Measurements from ENCODE around the gene ZNF157.
A peak's percentile ranks its signal among the peaks of the same experiment; 100 is the strongest.

The ZNF157 gene

DNA sequence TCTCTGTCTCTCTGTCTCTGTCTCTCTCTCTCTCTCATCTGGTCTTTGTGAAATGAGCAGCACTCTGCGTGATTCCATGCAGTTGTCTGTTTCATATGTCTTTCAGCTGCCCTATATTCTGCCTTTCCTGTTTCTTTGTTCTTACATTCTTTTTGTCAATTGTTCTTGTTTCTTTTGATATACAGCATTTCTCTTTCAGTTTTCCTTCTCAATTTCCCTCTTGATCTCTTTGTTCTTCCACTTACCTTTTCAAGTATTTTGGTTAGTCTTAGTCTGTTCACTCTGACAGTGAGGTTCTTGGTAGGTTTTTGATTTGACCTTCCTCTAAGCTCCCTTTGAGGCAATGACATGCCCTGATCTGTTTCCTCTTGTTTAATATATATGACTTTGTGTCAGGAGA lies 20.4 kb downstream of the ZNF157 start:
- Mint-ChIP-seq H3K4me1 (ENCODE audit: low read depth) (peaks cover 24% of the 10 kb centered on the region), H3K27ac (no peak overlapping the region), H3K36me3 (ENCODE audit: low read depth) (no peaks in the 10 kb centered on the region), H3K4me3 (peak overlapping the region; percentile 0), H3K9me3 (no peaks in the 10 kb centered on the region), H3K27me3 (peaks cover 33% of the 10 kb centered on the region)
- DNase-seq: no peak

DNA sequence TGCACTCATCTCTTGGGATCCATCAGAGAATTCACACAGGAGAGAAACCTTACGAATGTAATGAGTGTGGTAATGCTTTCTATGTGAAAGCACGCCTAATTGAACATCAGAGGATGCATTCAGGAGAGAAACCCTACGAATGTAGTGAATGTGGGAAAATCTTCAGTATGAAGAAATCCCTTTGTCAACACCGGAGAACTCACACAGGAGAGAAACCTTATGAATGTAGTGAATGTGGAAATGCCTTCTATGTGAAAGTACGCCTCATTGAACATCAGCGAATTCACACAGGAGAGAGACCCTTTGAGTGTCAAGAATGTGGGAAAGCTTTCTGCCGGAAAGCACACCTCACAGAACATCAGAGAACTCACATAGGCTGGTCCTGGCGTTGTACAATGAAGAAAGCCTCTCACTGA lies 42.8 kb downstream of the ZNF157 start:
- H3K27ac Mint-ChIP-seq: no peak overlapping the region
- no peak for DNase-seq

DNA sequence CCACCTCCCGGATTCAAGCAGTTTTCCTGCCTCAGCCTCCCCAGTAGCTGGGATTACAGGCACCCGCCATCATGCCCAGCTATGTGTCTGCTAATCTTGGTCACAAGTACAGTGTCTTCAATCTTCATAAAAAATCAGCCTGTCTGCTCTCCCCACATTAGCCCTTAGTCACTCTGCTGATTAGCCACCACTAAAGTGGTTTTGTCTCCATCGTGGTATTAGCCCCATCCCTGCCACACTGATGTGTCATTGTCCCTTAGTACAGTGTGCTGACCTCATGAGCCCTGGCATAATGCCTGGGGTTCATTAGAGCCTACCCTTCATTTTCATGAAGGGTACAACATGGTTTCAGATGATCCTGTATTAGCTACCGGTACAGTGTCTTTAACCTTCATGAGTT lies 49.9 kb downstream of the ZNF157 start:
- Mint-ChIP-seq H3K27ac (no peak overlapping the region), H3K4me1 (ENCODE audit: low read depth) (no peaks in the 10 kb centered on the region), H3K27me3 (peaks cover 30% of the 10 kb centered on the region), H3K4me3 (no peak overlapping the region), H3K9me3 (peaks cover 16% of the 10 kb centered on the region), H3K36me3 (ENCODE audit: low read depth) (peaks cover 7% of the 10 kb centered on the region)
- DNase-seq: no peak

More for the DNA sequence above, 42.8 kb downstream of the ZNF157 start:
- Mint-ChIP-seq H3K36me3 (ENCODE audit: low read depth) (peaks cover 55% of the 10 kb centered on the region), H3K9me3 (peaks cover 37% of the 10 kb centered on the region), H3K4me3 (no peak overlapping the region), H3K4me1 (ENCODE audit: low read depth) (no peaks in the 10 kb centered on the region), H3K27me3 (peaks cover 13% of the 10 kb centered on the region)

DNA sequence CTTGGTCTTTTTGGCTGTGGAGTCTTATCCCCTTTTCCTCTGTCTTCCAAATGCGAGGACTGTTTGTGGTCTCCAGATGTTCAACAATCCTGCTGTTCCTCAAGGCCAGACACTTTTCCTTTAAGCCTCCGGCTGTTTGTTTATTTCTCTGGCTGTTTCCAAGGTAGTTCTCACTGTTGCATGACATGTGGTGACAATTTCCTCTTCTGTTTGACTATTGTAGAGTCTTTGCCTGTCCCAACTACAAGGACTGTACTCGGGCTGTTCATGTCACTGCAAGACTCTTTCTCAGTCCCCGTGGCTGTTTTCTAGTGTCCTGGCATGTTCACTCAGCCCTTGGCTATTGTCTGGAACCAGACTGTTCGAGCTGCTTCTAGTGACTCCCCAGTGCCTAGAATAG lies 50.6 kb downstream of the ZNF157 start:
- Mint-ChIP-seq H3K36me3 (ENCODE audit: low read depth) (peaks cover 4% of the 10 kb centered on the region), H3K27me3 (peaks cover 30% of the 10 kb centered on the region), H3K4me3 (no peak overlapping the region), H3K4me1 (ENCODE audit: low read depth) (no peaks in the 10 kb centered on the region), H3K27ac (no peak overlapping the region), H3K9me3 (peaks cover 16% of the 10 kb centered on the region)
- DNase-seq: no peak

DNA sequence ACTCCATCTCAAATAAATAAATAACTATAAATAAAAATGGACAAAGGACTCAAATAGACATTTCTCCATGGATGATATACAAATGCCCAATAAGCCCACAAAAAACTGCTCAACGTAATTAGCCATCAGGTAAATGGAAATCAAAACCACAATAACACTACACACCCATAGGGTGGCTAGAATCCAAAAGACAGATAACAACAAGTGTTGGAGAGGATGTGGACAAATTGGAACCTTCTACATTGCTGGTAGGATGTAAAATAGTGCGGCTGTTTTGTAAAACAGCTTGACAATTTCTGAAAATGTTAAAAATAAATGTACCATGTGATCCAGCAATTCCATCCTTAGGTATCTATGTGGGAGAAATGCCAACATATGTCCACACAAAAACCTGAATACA lies 52.1 kb downstream of the ZNF157 start:
- Mint-ChIP-seq H3K27ac (no peak overlapping the region), H3K4me1 (ENCODE audit: low read depth) (no peaks in the 10 kb centered on the region), H3K27me3 (peaks cover 34% of the 10 kb centered on the region), H3K4me3 (no peak overlapping the region), H3K9me3 (peaks cover 11% of the 10 kb centered on the region), H3K36me3 (ENCODE audit: low read depth) (no peaks in the 10 kb centered on the region)
- no peak for DNase-seq

DNA sequence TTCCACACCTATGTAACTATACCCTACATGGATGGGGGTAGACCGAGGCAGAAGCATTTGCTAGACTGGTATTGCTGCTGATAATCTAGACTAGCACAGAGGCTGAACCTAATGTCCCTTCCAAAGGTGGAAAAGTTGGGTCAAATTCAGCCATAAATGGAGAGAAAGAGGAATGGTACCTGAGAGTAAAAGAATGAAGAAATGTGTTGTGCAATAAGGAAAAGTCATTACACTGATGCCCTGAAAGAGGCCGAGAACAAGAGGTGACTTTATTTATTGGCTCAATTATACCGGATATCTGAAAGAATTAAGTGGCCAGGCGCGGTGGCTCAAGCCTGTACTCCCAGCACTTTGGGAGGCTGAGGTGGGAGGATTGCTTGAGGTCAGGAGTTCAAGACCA lies 60.5 kb downstream of the ZNF157 start:
- Mint-ChIP-seq H3K4me3 (no peak overlapping the region), H3K9me3 (no peaks in the 10 kb centered on the region), H3K27me3 (peaks cover 16% of the 10 kb centered on the region), H3K27ac (no peak overlapping the region), H3K4me1 (ENCODE audit: low read depth) (no peaks in the 10 kb centered on the region), H3K36me3 (ENCODE audit: low read depth) (no peaks in the 10 kb centered on the region)
- no peak for DNase-seq

DNA sequence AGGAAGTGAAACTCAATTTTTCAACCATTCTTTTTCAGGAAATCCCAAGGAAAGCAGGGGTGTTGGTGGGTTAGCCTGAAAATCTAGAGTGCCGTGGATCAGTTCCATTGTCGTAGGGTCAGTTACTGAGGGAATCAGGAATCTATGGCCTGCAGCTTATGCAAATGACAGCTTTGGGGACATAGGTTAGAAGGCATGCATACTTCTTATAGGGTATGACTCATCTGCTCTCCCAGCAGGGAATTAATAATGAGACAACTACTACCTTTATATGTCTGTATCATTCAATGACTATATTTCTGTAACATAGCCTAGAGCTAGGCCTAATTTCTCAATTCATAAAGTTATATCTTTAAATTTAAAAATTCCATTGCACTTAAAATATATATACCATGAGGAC lies 76.1 kb downstream of the ZNF157 start:
- DNase-seq: no peak
- no peaks in the 10 kb centered on the region for H3K4me1 Mint-ChIP-seq (ENCODE audit: low read depth)
- peaks cover 15% of the 10 kb centered on the region for H3K27me3 Mint-ChIP-seq
- peaks cover 51% of the 10 kb centered on the region for H3K9me3 Mint-ChIP-seq
- no peak overlapping the region for H3K27ac Mint-ChIP-seq
- no peak overlapping the region for H3K4me3 Mint-ChIP-seq
- H3K36me3 Mint-ChIP-seq (ENCODE audit: low read depth): peaks cover 60% of the 10 kb centered on the region

DNA sequence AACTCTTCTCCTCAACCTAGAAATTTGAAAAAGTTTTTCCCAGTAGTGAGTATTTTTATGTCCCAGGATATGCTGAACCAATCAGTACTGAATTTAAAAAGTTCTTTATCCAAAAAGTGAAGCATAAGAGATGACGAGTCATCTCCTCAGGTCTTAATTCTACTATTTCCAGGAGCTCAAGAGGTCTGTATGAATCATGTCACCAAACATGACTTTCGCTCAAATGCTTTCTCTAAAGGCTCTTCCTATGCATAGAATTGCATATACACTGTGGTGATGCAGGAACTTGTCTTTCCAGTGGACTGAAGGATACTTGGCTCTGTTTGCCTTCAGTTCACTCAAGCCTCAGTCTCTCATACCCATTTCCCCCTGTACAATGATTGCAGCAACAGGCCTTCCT lies 76.6 kb downstream of the ZNF157 start:
- Mint-ChIP-seq H3K27ac (no peak overlapping the region), H3K9me3 (peaks cover 51% of the 10 kb centered on the region)

DNA sequence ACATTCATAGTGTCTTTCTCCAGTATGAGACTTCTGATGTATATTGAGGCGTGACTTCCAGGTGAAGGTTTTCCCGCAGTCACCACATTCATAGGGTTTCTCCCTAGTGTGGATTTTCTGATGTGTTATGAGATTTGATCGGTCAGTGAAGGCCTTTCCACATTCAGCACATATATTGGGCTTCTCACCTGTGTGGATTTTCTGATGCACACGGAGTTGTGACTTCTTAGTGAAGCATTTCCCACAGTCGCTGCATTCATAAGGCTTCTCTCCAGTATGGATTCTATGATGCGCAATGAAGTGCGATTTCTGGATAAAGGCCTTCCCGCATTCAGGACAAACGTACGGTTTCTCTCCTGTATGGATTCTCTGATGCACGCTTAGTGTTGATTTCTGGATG lies 77.2 kb downstream of the ZNF157 start:
- Mint-ChIP-seq H3K9me3 (peaks cover 51% of the 10 kb centered on the region), H3K4me1 (ENCODE audit: low read depth) (no peaks in the 10 kb centered on the region), H3K36me3 (ENCODE audit: low read depth) (peaks cover 71% of the 10 kb centered on the region), H3K27ac (no peak overlapping the region), H3K4me3 (no peak overlapping the region), H3K27me3 (peaks cover 23% of the 10 kb centered on the region)
- DNase-seq: no peak

More for the DNA sequence above, 76.6 kb downstream of the ZNF157 start:
- Mint-ChIP-seq H3K36me3 (ENCODE audit: low read depth) (peaks cover 65% of the 10 kb centered on the region), H3K27me3 (peaks cover 17% of the 10 kb centered on the region), H3K4me3 (no peak overlapping the region), H3K4me1 (ENCODE audit: low read depth) (no peaks in the 10 kb centered on the region)
- DNase-seq: no peak

DNA sequence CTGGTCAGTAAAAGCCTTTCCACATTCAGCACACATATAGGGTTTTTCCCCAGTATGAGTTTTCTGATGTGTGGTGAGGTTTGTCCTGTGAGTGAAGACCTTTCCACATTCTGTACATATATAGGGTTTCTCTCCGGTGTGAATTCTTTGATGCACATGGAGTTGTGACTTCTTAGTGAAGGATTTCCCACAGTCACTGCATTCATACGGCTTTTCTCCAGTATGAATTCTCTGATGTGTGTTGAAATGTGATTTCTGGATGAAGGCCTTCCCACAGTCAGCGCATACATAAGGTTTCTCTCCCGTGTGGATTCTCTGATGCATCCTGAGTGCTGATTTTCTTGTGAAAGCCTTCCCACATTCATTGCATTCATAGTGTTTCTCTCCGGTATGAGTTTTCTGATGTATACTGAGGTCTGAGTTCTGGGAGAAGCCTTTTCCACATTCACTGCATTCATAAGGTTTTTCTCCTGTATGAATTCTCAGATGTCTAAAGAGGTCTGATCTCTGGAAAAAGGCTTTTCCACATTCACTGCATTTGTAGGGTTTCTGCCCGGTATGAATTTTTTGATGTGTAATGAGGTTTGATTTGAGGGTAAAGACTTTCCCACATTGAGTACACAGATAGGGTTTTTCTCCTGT lies 77.9 kb downstream of the ZNF157 start:
- Mint-ChIP-seq H3K4me3 (no peak overlapping the region), H3K4me1 (ENCODE audit: low read depth) (no peaks in the 10 kb centered on the region), H3K9me3 (peaks cover 51% of the 10 kb centered on the region), H3K27me3 (peaks cover 24% of the 10 kb centered on the region), H3K27ac (no peak overlapping the region), H3K36me3 (ENCODE audit: low read depth) (peaks cover 78% of the 10 kb centered on the region)
- DNase-seq: no peak

DNA sequence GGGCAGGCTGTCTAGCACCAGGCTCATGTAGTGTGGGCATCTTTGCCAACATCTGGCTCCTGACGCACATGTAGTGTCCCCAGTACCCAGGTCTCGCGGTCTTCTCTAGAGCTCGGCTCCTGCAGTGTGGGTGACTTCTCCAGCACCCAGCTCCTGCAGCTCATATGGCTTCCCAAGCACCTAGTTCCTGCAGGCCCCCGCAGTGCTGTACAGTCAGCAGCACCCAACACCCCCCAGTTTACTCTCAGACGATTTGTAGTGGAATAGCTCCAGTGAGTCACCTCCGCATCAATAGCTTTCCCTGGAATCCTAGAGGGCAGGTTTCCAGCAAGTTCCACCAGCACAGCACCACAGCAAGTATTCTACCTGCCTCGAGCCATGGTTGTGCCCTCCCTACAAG lies 81.7 kb downstream of the ZNF157 start:
- Mint-ChIP-seq H3K9me3 (peaks cover 38% of the 10 kb centered on the region), H3K27ac (no peak overlapping the region), H3K4me1 (ENCODE audit: low read depth) (no peaks in the 10 kb centered on the region), H3K27me3 (peaks cover 31% of the 10 kb centered on the region), H3K36me3 (ENCODE audit: low read depth) (peaks cover 96% of the 10 kb centered on the region), H3K4me3 (no peak overlapping the region)
- no peak for DNase-seq

DNA sequence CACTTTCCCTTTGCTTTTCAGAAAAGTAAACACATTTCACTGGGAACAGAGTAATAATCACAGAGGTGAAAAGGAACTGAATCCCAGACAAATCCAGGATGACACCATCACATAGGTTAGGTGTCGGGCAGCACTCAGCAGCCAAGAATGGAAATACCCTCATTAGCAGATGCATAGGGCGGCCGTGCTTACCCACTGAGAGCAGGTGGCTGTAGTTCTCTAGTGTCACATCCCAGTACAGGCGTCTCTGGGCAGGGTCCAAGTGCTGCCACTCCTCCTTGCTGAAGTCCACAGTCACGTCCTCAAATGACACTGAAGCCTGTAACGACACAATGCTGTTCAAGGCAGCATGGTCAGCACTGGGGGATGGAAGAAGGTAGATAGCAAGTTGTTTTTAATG lies 85.7 kb downstream of the ZNF157 start:
- Mint-ChIP-seq H3K36me3 (ENCODE audit: low read depth) (peaks cover 74% of the 10 kb centered on the region), H3K4me3 (no peak overlapping the region), H3K27ac (no peak overlapping the region)

DNA sequence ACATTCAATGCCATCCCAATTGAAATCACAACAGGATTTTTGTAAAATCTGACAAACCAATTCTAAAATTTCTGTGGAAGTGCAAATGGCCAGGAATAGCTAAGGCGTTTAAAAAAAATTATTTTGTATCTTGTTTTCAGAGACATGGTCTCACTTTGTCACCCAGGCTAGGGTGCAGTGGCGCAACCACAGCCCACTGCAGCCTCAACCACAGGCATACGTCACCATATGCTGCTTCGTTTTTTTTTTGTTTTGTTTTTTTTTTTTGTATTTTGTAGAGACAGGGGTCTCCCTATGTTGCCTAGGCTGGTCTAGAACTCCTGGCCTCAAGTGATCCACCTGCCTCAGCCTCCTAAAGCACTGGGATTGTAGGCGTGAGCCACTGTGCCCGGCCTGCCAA lies 88.2 kb downstream of the ZNF157 start:
- Mint-ChIP-seq H3K4me3 (no peak overlapping the region), H3K4me1 (ENCODE audit: low read depth) (peaks cover 2% of the 10 kb centered on the region), H3K27me3 (peaks cover 14% of the 10 kb centered on the region), H3K36me3 (ENCODE audit: low read depth) (peaks cover 62% of the 10 kb centered on the region), H3K27ac (no peak overlapping the region), H3K9me3 (no peaks in the 10 kb centered on the region)
- DNase-seq: no peak

More for the DNA sequence above, 85.7 kb downstream of the ZNF157 start:
- Mint-ChIP-seq H3K9me3 (peaks cover 7% of the 10 kb centered on the region), H3K27me3 (peaks cover 27% of the 10 kb centered on the region), H3K4me1 (ENCODE audit: low read depth) (peaks cover 2% of the 10 kb centered on the region)
- DNase-seq: no peak

DNA sequence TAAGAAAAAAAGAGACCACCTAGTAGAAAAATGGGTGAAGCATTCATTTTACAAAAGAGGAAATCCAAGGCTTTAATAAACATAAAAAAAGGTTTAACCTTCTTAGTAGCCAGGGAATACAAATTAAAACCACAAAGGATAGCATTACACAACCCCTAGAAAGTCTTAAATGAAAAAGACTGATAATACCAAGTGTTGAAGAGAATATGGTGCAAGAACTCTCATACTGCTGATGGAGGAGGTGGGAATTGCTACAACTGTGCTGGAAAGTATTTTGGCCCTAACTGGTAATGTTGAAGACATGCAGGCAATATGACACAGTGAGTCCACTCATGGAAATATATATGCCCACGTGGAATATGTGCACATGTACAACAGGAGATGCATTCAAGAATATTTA lies 90.2 kb downstream of the ZNF157 start:
- DNase-seq: no peak
- Mint-ChIP-seq H3K4me3 (no peak overlapping the region), H3K4me1 (ENCODE audit: low read depth) (peaks cover 2% of the 10 kb centered on the region), H3K9me3 (no peaks in the 10 kb centered on the region), H3K27ac (no peak overlapping the region), H3K36me3 (ENCODE audit: low read depth) (peaks cover 61% of the 10 kb centered on the region), H3K27me3 (peaks cover 14% of the 10 kb centered on the region)
